ENCODE data around the gene TMEM92.
"Not testable (repeated sequence)": the region's sequence is repeated elsewhere in the genome, so short reads cannot be mapped to it uniquely, and the experiment has no call there.

The TMEM92 gene

GRCh38 chr17:50268026-50268425 lies 6.2 kb upstream of the TMEM92 start:
- H3K4me3 ChIP-seq (ENCODE audit: low read depth, low read length): no peak overlapping the region
- no peak for TF ChIP-seq CTCF (IDR thresholded peaks at IDR 0.05; ENCODE audit: low read depth, low read length)

GRCh38 chr17:50268743-50269275 lies 5.5 kb upstream of the TMEM92 start:
- H3K4me3 ChIP-seq (ENCODE audit: low read depth, low read length): no peak overlapping the region
- no peak for TF ChIP-seq CTCF (IDR thresholded peaks at IDR 0.05; ENCODE audit: low read depth, low read length)

- H3K4me3 ChIP-seq (ENCODE audit: low read depth, low read length): peak overlapping the region; percentile 33
- TF ChIP-seq CTCF (IDR thresholded peaks at IDR 0.05; ENCODE audit: low read depth, low read length): peak; percentile 83
These were observed 4.5 kb upstream of the TMEM92 start for GRCh38 chr17:50269477-50270434.

- TF ChIP-seq CTCF (IDR thresholded peaks at IDR 0.05; ENCODE audit: low read depth, low read length): no peak
- H3K4me3 ChIP-seq (ENCODE audit: low read depth, low read length): peak overlapping the region; percentile 33
These were observed 3.6 kb upstream of the TMEM92 start for GRCh38 chr17:50270435-50271362.

GRCh38 chr17:50271363-50271750 lies 2.9 kb upstream of the TMEM92 start:
- H3K4me3 ChIP-seq (ENCODE audit: low read depth, low read length): not testable (repeated sequence)

GRCh38 chr17:50272246-50272645 lies 2.0 kb upstream of the TMEM92 start:
- no peak for TF ChIP-seq CTCF (IDR thresholded peaks at IDR 0.05; ENCODE audit: low read depth, low read length)
- H3K4me3 ChIP-seq (ENCODE audit: low read depth, low read length): peak overlapping the region; percentile 59

Measured in WI38 (cell line).